Gastroesophageal sphincter (tissue), 3 donors: ENCODE measurements around the gene BLOC1S3.
A peak's percentile ranks its signal among the peaks of the same experiment; 100 is the strongest.

Experiments
- POLR2A ChIP-seq, 2 donors: fragments of 450-650 bp; IDR thresholded peaks; one replicate each; pipeline ENCODE4 v1.6.1; 2017; ENCODE audit warnings: antibody characterized with exemption in 2 of 2, mild to moderate bottlenecking in 2 of 2, moderate library complexity in 1 of 2
- POLR2AphosphoS5 ChIP-seq: sonication (generic); formaldehyde crosslinking; IDR thresholded peaks from one replicate; pipeline ENCODE4 v1.6.1; 2017; ENCODE audit warnings: antibody characterized with exemption
- TF ChIP-seq, protein P1 (sequence below), 4 experiments: fragments of 200-600 bp in 2 of 4; fragments of 450-650 bp in 2 of 4; sonication (generic) in 1 of 4; IDR thresholded peaks; one replicate each; pipeline ENCODE4 v1.5.1; 2017 to 2019; ENCODE audit warnings: antibody characterized with exemption in 4 of 4, mild to moderate bottlenecking in 2 of 4, moderate library complexity in 2 of 4

DNA sequence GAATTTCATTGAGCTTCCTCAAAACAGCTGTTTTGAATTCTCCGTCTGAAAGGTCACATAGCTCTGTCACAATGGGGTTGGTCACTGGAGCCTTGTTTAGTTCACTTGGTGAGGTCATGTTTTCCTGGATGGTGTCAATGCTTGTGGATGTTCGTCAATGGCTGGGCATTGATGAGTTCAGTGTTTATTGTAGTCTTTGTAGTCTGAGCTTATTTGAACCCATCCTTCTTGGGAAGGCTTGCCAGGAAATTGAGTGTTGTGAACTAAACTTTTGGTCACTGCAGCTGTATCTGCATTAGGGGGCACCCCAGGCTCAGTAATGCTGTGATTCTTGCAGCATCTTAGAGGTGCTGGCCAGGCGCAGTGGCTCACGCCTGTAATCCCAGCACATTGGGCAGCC lies 22.0 kb downstream of the BLOC1S3 start:
- TF ChIP-seq, protein P1, sequence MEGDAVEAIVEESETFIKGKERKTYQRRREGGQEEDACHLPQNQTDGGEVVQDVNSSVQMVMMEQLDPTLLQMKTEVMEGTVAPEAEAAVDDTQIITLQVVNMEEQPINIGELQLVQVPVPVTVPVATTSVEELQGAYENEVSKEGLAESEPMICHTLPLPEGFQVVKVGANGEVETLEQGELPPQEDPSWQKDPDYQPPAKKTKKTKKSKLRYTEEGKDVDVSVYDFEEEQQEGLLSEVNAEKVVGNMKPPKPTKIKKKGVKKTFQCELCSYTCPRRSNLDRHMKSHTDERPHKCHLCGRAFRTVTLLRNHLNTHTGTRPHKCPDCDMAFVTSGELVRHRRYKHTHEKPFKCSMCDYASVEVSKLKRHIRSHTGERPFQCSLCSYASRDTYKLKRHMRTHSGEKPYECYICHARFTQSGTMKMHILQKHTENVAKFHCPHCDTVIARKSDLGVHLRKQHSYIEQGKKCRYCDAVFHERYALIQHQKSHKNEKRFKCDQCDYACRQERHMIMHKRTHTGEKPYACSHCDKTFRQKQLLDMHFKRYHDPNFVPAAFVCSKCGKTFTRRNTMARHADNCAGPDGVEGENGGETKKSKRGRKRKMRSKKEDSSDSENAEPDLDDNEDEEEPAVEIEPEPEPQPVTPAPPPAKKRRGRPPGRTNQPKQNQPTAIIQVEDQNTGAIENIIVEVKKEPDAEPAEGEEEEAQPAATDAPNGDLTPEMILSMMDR (IDR thresholded peaks at IDR 0.05): peak in 3 of 4 experiments; percentile 8 to 30 (median 15)
- no peak for TF ChIP-seq POLR2A (IDR thresholded peaks at IDR 0.05)
- no peak for TF ChIP-seq POLR2AphosphoS5
